ENCODE results near the gene CSF3.

CSF3 gene

DNA sequence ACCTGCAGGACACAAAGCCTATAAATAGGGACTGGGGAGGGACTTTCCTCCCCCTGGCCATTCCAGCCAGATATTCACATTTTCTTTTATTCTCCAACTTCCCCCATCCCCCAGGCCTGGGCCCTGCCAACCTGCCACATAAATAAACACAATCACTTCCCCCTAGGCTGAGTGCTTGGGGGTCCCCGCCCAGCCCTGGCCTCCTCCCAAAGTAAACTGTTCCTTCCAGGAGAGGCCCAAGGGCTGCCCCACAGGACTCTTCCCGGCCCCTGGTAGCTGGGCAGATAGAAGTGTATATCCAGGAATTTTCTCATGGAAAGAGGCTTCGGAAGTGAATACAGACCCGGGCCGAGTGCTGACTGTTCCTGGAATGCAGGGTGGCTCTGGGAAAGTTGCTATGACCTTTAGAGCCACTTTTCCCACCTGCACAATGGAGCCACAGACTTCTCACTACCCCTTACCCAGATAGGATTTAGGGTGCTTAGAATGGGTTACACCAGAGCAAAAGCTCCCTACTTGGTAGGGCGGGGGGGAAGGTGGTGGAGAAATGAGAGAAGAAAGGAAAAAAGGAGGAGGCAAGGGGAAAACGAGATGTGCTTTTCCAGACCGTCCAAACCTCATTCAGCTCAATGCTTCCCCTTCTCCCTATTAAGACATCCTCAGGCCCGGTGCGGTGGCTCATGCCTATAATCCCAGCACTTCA is 8.5 kb downstream of the CSF3 start:
- no peak overlapping the region for H3K4me3 ChIP-seq (ENCODE audit: low read depth, low read length)
- H3K27ac ChIP-seq: no peak overlapping the region
- in situ Hi-C loops (cut with HindIII; ENCODE audit: low pct_ligation_motif_present, low sequenced_read_pairs): no loop called here
- H3K36me3 ChIP-seq (replicated peaks): peaks cover 18% of the 10 kb centered on the region
- H3K27me3 ChIP-seq (replicated peaks): no peaks in the 10 kb centered on the region
- no peak for DNase-seq
- TF ChIP-seq CTCF (IDR thresholded peaks at IDR 0.05; ENCODE audit: low read depth, low read length, missing control alignments): no peak

- Histone ChIP-seq H3K27ac (peak overlapping the region; percentile 55), H3K36me3 (replicated peaks) (peaks cover 26% of the 10 kb centered on the region)
- in situ Hi-C loops (cut with HindIII; ENCODE audit: low pct_ligation_motif_present, low sequenced_read_pairs): no loop called here
Measured at GRCh38 chr17:40024901-40025300, 9.7 kb downstream of the CSF3 start.

DNA sequence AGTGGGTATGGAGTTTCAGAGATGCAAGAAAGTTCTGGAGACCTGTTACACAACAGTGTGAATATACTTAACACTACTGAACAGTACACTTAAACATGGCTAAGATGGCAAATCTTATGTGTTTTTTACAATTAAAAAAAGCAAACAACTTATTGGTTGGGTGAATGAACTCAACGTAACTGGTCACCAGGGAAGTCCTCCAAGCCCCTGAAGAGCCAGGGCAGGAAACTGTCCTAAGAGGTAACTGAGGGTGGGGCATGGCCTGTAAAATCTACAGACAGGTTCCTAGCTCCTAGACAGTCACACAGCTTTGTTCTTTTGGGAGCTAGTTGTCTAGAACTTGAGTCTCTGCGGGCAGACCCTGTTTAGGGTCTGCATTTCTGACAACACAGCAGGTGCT is 10.3 kb downstream of the CSF3 start:
- Histone ChIP-seq H3K27ac (peak overlapping the region; percentile 55), H3K36me3 (replicated peaks) (peaks cover 28% of the 10 kb centered on the region), H3K4me3 (ENCODE audit: low read depth, low read length) (no peak overlapping the region), H3K27me3 (replicated peaks) (no peaks in the 10 kb centered on the region)
- in situ Hi-C loops (cut with HindIII; ENCODE audit: low pct_ligation_motif_present, low sequenced_read_pairs): no loop called here
- no peak for DNase-seq
- no peak for TF ChIP-seq CTCF (IDR thresholded peaks at IDR 0.05; ENCODE audit: low read depth, low read length, missing control alignments)

More at GRCh38 chr17:40024901-40025300, 9.7 kb downstream of the CSF3 start:
- H3K4me3 ChIP-seq (ENCODE audit: low read depth, low read length): no peak overlapping the region
- H3K27me3 ChIP-seq (replicated peaks): no peaks in the 10 kb centered on the region
- peak; percentile 72 for DNase-seq
- no peak for TF ChIP-seq CTCF (IDR thresholded peaks at IDR 0.05; ENCODE audit: low read depth, low read length, missing control alignments)

DNA sequence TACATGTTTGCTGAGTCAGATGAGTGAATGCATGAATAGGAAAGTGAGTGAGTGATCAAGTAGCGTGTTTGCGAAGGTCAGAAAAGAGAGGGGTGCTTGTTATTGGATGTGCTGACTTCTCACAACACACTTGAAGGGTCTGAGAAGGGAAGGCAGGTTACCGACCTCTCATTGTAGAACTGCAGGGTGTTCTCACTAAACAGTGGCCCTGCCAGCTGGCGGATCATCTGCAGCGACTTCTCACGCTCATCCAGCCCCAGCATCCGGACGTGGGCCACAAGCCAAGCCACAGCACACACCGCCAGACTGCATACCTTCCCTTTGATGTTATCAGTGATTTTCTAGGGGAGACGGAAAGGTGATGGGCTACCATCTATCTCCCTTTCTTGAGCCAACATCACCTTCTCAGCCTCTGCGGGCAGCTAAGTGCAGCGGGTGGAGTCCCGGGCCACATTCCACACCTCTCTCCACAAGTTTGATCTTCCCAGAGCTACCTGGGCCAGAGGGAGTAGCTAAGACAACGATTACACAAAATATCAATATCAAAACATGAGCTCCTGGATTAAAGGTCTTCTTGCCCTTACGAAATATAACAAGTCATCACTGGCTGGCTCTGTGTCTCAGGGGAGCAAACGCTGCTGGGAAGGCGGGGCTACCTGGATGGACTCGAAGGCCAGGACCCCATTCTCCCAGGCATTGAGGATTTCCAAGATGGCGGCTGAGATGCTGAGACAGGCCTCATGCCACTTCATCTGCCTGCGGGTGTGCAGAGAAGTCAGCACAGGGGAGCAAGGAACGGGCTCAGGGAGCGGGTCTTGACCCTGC is 11.0 kb downstream of the CSF3 start:
- DNase-seq: peak; percentile 29
- in situ Hi-C loops (cut with HindIII; ENCODE audit: low pct_ligation_motif_present, low sequenced_read_pairs): no loop called here
- peaks cover 32% of the 10 kb centered on the region for H3K36me3 ChIP-seq (replicated peaks)
- TF ChIP-seq CTCF (IDR thresholded peaks at IDR 0.05; ENCODE audit: low read depth, low read length, missing control alignments): no peak
- no peak overlapping the region for H3K4me3 ChIP-seq (ENCODE audit: low read depth, low read length)
- no peak overlapping the region for H3K27ac ChIP-seq
- H3K27me3 ChIP-seq (replicated peaks): no peaks in the 10 kb centered on the region

DNA sequence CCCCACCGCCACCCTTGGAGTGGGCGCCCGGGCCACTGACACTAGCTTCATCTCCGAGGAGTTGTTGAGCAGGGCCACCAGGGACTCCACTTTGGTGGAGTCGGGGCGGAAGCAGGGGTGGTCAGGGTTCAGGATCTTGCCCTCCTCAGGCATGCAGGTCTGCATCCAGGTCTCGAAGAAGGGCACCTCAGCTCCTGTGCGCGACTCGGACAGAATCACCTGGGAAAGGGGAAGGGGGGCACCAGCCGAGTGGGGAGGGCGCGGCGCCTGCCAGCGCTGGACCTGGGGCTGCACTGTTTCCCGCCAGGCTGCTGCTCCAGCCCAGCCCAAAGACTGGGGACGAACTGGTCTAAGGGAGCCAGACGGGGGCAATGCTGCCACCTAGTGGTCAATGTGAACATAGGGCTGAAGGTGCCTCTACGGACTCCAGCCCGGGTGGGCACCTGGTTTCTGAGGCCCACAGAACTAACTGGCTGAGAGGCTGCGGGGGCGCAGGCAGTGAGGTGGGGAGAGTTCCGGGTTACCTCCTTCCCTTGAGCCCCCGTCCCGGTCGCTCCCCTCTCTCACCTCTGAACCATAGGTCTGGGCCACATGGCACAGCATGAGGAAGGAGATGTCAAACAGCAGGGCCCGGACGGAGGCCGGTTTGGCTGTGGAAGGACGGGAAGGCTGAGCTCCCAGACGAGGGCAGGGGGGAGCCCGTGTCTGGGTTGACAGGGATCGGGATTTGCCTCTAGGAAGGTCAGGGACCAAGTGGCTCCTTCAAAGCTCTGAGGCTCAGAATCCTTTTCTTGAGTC is 11.8 kb downstream of the CSF3 start:
- in situ Hi-C loops (cut with HindIII; ENCODE audit: low pct_ligation_motif_present, low sequenced_read_pairs): no loop called here
- H3K4me3 ChIP-seq (ENCODE audit: low read depth, low read length): no peak overlapping the region
- peak; percentile 62 for DNase-seq
- peak; percentile 91 for TF ChIP-seq CTCF (IDR thresholded peaks at IDR 0.05; ENCODE audit: low read depth, low read length, missing control alignments)
- no peaks in the 10 kb centered on the region for H3K27me3 ChIP-seq (replicated peaks)
- H3K27ac ChIP-seq: no peak overlapping the region
- peaks cover 32% of the 10 kb centered on the region for H3K36me3 ChIP-seq (replicated peaks)

Data from brain microvascular endothelial cell (primary cell).